ENCODE data around the gene MAPK11. TPM values are rescaled to one million over a fixed set of nuclear protein-coding genes. Genes with fewer than 3 reads are reported as not detected.

The MAPK11 gene
- total RNA-seq, 1 experiment from 2014 or later, result 19.3 TPM

- Histone ChIP-seq H3K9ac (ENCODE audit: low read length) (no peak overlapping the region), H3K79me2 (ENCODE audit: insufficient read depth, low read length) (peaks cover 16% of the 10 kb centered on the region; the same call in 1 of the 2 replicates), H3K4me3 (replicated peaks in 1 of 2; ENCODE audit: low read depth in 1 of 2, low read length in 2 of 2) (no peak overlapping the region), H3K36me3 (ENCODE audit: control insufficient read depth in 1 of 2, insufficient read depth in 2 of 2, low read length in 2 of 2) (peaks cover 32 to 68% of the 10 kb centered on the region in 2 experiments), H3K27me3 (ENCODE audit: insufficient read depth, low read length) (no peaks in the 10 kb centered on the region), H3K27ac (ENCODE audit: low read depth, low read length) (peak overlapping the region; percentile 96; the same call in 1 of the 2 replicates), H4K20me1 (ENCODE audit: insufficient read depth) (no peaks in the 10 kb centered on the region), H3K9me2 (ENCODE audit: insufficient read depth) (no peaks in the 10 kb centered on the region), H3K9me3 (ENCODE audit: control insufficient read depth in 1 of 2, insufficient read depth in 1 of 2, low read depth in 1 of 2, low read length in 2 of 2) (peaks cover 4 to 9% of the 10 kb centered on the region in 2 experiments; a peak in 2 of 4 replicates), H3K4me1 (ENCODE audit: control insufficient read depth in 1 of 2, insufficient read depth in 2 of 2, low read length in 2 of 2) (peaks cover 20 to 30% of the 10 kb centered on the region in 2 experiments), H2AFZ (ENCODE audit: low read depth, low read length, poor library complexity, severe bottlenecking) (no peak overlapping the region), H3K4me2 (ENCODE audit: low read length) (no peak overlapping the region)
- ChIA-PET CTCF (interaction anchor here (0.6 kb wide), 1 partner anchor 21 kb away, joined by 5 read pairs; no protein-coding TSS in a partner anchor), POLR2A (no interaction called here), RAD21 (ENCODE audit: low non-redundant PET in 1 of 2, low total read pairs in 2 of 2, uncharacterized antibody in 2 of 2, unreplicated experiment in 2 of 2) (interaction anchor here in 1 of 2 experiments (0.6 kb wide), 1 partner anchor 31 kb away, joined by 3 read pairs; no protein-coding TSS in a partner anchor)
- TF ChIP-seq CTCF (IDR thresholded peaks at IDR 0.05 in 2 of 3, conservative IDR thresholded peaks at IDR 0.05 in 1 of 3; ENCODE audit: borderline replicate concordance in 1 of 3, insufficient read depth in 1 of 3, low read depth in 2 of 3, low read length in 2 of 3) (no peak), YY1 (IDR thresholded peaks at IDR 0.05; ENCODE audit: extremely low read depth, insufficient replicate concordance, low read depth, low read length) (no peak), POLR2AphosphoS5 (IDR thresholded peaks at IDR 0.05; ENCODE audit: low read depth, low read length) (no peak), JUND (IDR thresholded peaks at IDR 0.05) (no peak)
- intact Hi-C loops (cut with micrococcal nuclease), result no loop called here
- BruUV-seq (replicated peaks), result no TSS peak
- DNase-seq (ENCODE audit: low read depth, low spot score) (no peak), ATAC-seq (no peak)
Observed at GRCh38 chr22:50280708-50281383, 10.7 kb upstream of the MAPK11 start.
